CD4-positive, alpha-beta T cell (primary cell): ENCODE results near the gene VAT1. TPM values are rescaled to one million over a fixed set of nuclear protein-coding genes. Genes with fewer than 3 reads are reported as not detected.

Experiments
- ATAC-seq: fragments of 200-7000 bp; cut with Tn5 transposase; one replicate; pipeline ENCODE4 v1.10.0; 2022; ENCODE audit warnings: mild to moderate bottlenecking; ENCODE audit not compliant: poor library complexity
- CTCF ChIA-PET: fragments of 350-600 bp; sonication (Branson Sonifier 250); formaldehyde crosslinking; loops from one replicate; lab custom pipeline; 2021; ENCODE audit warnings: antibody characterized with exemption, inconsistent platforms; lab: Charles Lee
- POLR2A ChIA-PET: fragments of 350-600 bp; sonication (Branson Sonifier 250); formaldehyde crosslinking; loops from one replicate; lab custom pipeline; 2021; ENCODE audit warnings: antibody characterized with exemption, inconsistent platforms; lab: Charles Lee
- DNase-seq, 14 experiments: peaks; one replicate each; pipeline ENCODE4 v3.0.0-alpha.2; 2013 to 2020; ENCODE audit warnings: mixed read lengths in 2 of 14
- H3K27ac ChIP-seq, 2 donors: one replicate each; pipeline versions ENCODE4 v1.5.1 to v1.7.0; 2013; ENCODE audit warnings: low read length in 2 of 2, low read depth in 1 of 2, mild to moderate bottlenecking in 1 of 2
- H3K27me3 ChIP-seq, 2 experiments: 1 replicate in 1 of 2; 2 replicates in 1 of 2; pipeline versions ENCODE4 v1.6.1 to v1.7.0; 2013; ENCODE audit warnings: low read length in 2 of 2, control low read depth in 1 of 2, mild to moderate bottlenecking in 1 of 2, moderate library complexity in 1 of 2; ENCODE audit not compliant: insufficient read depth in 2 of 2, control insufficient read depth in 1 of 2
- H3K36me3 ChIP-seq: one replicate; pipeline ENCODE4 v1.6.1; 2013; ENCODE audit warnings: low read length, control low read depth; ENCODE audit not compliant: insufficient read depth
- H3K4me1 ChIP-seq: one replicate; pipeline ENCODE4 v1.6.1; 2013; ENCODE audit warnings: low read length, control low read depth; ENCODE audit not compliant: insufficient read depth
- H3K4me3 ChIP-seq: one replicate; pipeline ENCODE4 v1.5.1; 2013; ENCODE audit warnings: mild to moderate bottlenecking, low read length, moderate library complexity
- H3K9me3 ChIP-seq, 2 experiments: 1 replicate in 1 of 2; 2 replicates in 1 of 2; pipeline versions ENCODE4 v1.6.1 to v1.7.0; 2013; ENCODE audit warnings: low read length in 2 of 2, mild to moderate bottlenecking in 2 of 2, control low read depth in 1 of 2, moderate library complexity in 1 of 2; ENCODE audit not compliant: control insufficient read depth in 1 of 2, insufficient read depth in 1 of 2
- H3K27ac Mint-ChIP-seq: one replicate; pipeline ENCODE4 v1.8.0; 2020; ENCODE audit warnings: mixed read lengths
- H3K27me3 Mint-ChIP-seq: one replicate; pipeline ENCODE4 v1.8.0; 2021; ENCODE audit warnings: mixed read lengths
- H3K36me3 Mint-ChIP-seq: one replicate; pipeline ENCODE4 v1.8.0; 2021; ENCODE audit warnings: low read depth, mixed read lengths
- H3K4me1 Mint-ChIP-seq: one replicate; pipeline ENCODE4 v1.8.0; 2021; ENCODE audit warnings: low read depth, mixed read lengths
- H3K4me3 Mint-ChIP-seq: one replicate; pipeline ENCODE4 v1.8.0; 2020; ENCODE audit warnings: mild to moderate bottlenecking, mixed read lengths
- H3K9me3 Mint-ChIP-seq: one replicate; pipeline ENCODE4 v1.8.0; 2020; ENCODE audit warnings: mixed read lengths
- intact Hi-C, 2 experiments: fragments of 100-400 bp; cut with DNase I in 1 of 2; cut with micrococcal nuclease in 1 of 2; formaldehyde crosslinking; loops; one replicate each; pipeline versions ENCODE4 v1.15.1 to v1.9.0; 2023 to 2025; cut with DNase I, micrococcal nuclease
- total RNA-seq, 174 experiments: library from RNA in 2 of 174; stranded (reverse) in 2 of 174; gene quantifications; one replicate each; pipeline ENCODE4 v1.2.3 and lab custom pipeline; 2021 to 2026
- TF ChIP-seq, protein P1 (sequence below): fragments of 200-600 bp; IDR thresholded peaks from one replicate; pipeline ENCODE4 v1.8.0; 2022; ENCODE audit warnings: antibody characterized with exemption, mild to moderate bottlenecking

The VAT1 gene
- total RNA-seq, 2 experiments from 2014 or later, result 27.5 to 27.6 TPM

DNA sequence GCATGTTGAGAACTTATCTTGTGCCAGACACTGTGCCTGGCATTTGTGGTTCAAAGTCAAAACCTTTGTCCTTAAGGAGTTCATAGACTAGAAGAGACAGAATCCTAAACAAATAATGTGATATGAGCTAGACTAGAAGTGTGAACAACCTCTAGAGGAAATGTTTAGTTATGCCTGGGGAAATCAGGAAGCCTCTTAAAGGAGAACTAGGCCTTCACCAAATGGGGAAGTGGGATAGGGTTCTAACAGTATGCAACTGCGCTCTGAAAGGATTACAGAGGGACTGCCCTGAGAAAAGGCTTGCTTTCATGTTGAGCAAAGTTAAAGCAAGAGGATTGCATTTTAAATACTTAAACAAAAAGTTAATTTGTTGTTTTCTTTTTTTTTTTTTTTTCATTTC, 37.0 kb downstream of the VAT1 start:
- Mint-ChIP-seq H3K4me3 (no peak overlapping the region), H3K4me1 (peaks cover 36% of the 10 kb centered on the region), H3K27ac (no peak overlapping the region), H3K36me3 (peaks cover 71% of the 10 kb centered on the region), H3K9me3 (no peaks in the 10 kb centered on the region), H3K27me3 (no peaks in the 10 kb centered on the region)
- POLR2A ChIA-PET, result interaction anchor here (1.7 kb wide), 1 partner anchor 13 kb away, joined by 4 read pairs; the partner anchor contains the start of gene RPL27
- intact Hi-C loops, result no loop called here
- Histone ChIP-seq H3K27me3 (no peaks in the 10 kb centered on the region), H3K4me3 (no peak overlapping the region), H3K4me1 (peaks cover 24% of the 10 kb centered on the region), H3K27ac (no peak overlapping the region), H3K9me3 (no peaks in the 10 kb centered on the region), H3K36me3 (peaks cover 58% of the 10 kb centered on the region)
- DNase-seq, result peak in 2 of 14 experiments; percentile 41 to 42
- TF ChIP-seq, protein P1, sequence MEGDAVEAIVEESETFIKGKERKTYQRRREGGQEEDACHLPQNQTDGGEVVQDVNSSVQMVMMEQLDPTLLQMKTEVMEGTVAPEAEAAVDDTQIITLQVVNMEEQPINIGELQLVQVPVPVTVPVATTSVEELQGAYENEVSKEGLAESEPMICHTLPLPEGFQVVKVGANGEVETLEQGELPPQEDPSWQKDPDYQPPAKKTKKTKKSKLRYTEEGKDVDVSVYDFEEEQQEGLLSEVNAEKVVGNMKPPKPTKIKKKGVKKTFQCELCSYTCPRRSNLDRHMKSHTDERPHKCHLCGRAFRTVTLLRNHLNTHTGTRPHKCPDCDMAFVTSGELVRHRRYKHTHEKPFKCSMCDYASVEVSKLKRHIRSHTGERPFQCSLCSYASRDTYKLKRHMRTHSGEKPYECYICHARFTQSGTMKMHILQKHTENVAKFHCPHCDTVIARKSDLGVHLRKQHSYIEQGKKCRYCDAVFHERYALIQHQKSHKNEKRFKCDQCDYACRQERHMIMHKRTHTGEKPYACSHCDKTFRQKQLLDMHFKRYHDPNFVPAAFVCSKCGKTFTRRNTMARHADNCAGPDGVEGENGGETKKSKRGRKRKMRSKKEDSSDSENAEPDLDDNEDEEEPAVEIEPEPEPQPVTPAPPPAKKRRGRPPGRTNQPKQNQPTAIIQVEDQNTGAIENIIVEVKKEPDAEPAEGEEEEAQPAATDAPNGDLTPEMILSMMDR, result no peak
- ATAC-seq, result no peak
- CTCF ChIA-PET, result interaction anchor here (2.8 kb wide), 1 partner anchor 13 kb away, joined by 11 read pairs; the partner anchor contains the start of gene RPL27

DNA sequence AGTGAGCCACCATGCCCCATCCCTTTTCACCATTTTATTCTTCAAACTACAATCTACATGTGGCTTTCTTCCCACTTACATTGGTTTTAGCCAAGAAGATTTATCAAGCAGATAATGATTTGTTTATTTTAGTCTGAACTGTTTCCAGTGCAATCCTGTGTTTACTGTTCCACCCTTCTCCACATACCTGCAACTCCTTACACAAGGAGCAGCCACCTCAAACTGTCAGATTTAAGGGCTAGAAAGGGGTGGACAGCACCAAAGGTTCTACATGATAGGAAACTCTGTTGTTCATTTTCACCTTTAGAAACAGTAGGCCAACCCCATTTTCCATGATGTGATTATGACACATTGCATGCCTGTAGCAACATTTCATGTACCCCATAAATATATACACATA, 39.9 kb downstream of the VAT1 start:
- DNase-seq (no peak), ATAC-seq (no peak)
- TF ChIP-seq, protein P1, result no peak
- Histone ChIP-seq H3K4me3 (no peak overlapping the region), H3K36me3 (peaks cover 31% of the 10 kb centered on the region), H3K9me3 (no peaks in the 10 kb centered on the region), H3K27me3 (no peaks in the 10 kb centered on the region), H3K27ac (no peak overlapping the region), H3K4me1 (peaks cover 32% of the 10 kb centered on the region)
- Mint-ChIP-seq H3K36me3 (peaks cover 45% of the 10 kb centered on the region), H3K4me1 (peaks cover 48% of the 10 kb centered on the region), H3K27me3 (no peaks in the 10 kb centered on the region), H3K27ac (peak overlapping the region; percentile 84), H3K4me3 (peak overlapping the region; percentile 93), H3K9me3 (no peaks in the 10 kb centered on the region)
- intact Hi-C loops, result loop anchor here in 1 of 2 experiments (5.0 kb wide), 1 partner anchor 150 kb away; the partner anchor contains the start of gene PSME3
- POLR2A ChIA-PET, result interaction anchor here (6.2 kb wide), 1 partner anchor 16 kb away, joined by 33 read pairs; the partner anchor contains the start of gene RPL27
- CTCF ChIA-PET, result interaction anchor here (0.6 kb wide), 1 partner anchor 484 kb away, joined by 4 read pairs; no protein-coding TSS in a partner anchor

DNA sequence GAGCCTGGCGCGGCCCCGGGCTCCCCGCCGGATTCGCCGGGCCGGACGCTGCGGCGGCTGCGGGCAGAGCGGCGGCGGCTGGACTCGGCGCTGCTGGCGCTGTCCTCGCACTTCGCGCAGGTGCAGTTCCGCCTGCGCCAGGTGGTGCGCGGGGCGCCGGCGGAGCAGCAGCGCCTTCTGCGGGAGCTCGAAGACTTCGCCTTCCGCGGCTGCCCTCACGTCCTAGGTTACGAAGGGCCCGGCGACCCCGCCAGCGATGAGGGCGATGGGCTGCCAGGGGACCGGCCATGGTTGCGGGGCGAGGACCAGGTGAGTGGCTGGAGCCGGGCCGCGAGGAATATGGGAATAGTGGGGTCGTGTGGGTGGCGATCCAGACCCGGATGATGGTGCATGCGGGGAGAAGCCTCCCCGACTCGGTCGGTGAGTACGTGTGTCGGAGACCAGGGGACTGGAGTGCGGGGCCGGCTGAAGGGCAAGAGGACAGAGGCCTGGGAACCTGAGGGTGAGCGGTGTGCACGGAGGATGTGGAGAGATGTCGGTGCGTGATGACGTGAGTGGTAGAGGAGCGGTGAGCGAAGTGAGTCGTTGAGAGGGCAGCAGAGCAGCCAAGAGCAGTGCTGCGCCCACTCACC, 41.3 kb downstream of the VAT1 start:
- Mint-ChIP-seq H3K4me1 (peaks cover 46% of the 10 kb centered on the region), H3K9me3 (no peaks in the 10 kb centered on the region), H3K36me3 (peaks cover 36% of the 10 kb centered on the region), H3K27ac (peak overlapping the region; percentile 84), H3K4me3 (peak overlapping the region; percentile 93), H3K27me3 (no peaks in the 10 kb centered on the region)
- TF ChIP-seq, protein P1, result no peak
- DNase-seq (peak in 13 of 14 experiments; percentile 20 to 86 (median 46)), ATAC-seq (peak; percentile 81)
- peaks cover 20% of the 10 kb centered on the region for H3K36me3 ChIP-seq
- no peaks in the 10 kb centered on the region for H3K27me3 ChIP-seq
- ChIA-PET POLR2A (interaction anchor here (0.6 to 6.2 kb wide), 3 partner anchors 17 to 408 kb away, joined by 3 to 33 read pairs (median 6); partner anchors contain the start of gene RPL27), CTCF (interaction anchor here (0.6 to 2.5 kb wide), 10 partner anchors 17 to 247 kb away, joined by 3 to 20 read pairs (median 3); partner anchors contain the start of genes AARSD1, BECN1, IFI35 and RPL27)
- peak overlapping the region; percentile 87 for H3K4me3 ChIP-seq
- intact Hi-C loops, result loop anchor here (1.0 to 5.0 kb wide), 3 partner anchors 17 to 149 kb away; partner anchors contain the start of genes RPL27 (in 2 of the 2), AARSD1 (in 1 of the 2) and PSME3 (in 1 of the 2)
- no peaks in the 10 kb centered on the region for H3K9me3 ChIP-seq
- peaks cover 32% of the 10 kb centered on the region for H3K4me1 ChIP-seq
- H3K27ac ChIP-seq, result peak overlapping the region; percentile 58 to 66
